ENCODE measurements around the gene CRHR2. TPM values are rescaled to one million over a fixed set of nuclear protein-coding genes. Genes with fewer than 3 reads are reported as not detected.

CRHR2 gene
- total RNA-seq = not detected in 2 replicates

DNA sequence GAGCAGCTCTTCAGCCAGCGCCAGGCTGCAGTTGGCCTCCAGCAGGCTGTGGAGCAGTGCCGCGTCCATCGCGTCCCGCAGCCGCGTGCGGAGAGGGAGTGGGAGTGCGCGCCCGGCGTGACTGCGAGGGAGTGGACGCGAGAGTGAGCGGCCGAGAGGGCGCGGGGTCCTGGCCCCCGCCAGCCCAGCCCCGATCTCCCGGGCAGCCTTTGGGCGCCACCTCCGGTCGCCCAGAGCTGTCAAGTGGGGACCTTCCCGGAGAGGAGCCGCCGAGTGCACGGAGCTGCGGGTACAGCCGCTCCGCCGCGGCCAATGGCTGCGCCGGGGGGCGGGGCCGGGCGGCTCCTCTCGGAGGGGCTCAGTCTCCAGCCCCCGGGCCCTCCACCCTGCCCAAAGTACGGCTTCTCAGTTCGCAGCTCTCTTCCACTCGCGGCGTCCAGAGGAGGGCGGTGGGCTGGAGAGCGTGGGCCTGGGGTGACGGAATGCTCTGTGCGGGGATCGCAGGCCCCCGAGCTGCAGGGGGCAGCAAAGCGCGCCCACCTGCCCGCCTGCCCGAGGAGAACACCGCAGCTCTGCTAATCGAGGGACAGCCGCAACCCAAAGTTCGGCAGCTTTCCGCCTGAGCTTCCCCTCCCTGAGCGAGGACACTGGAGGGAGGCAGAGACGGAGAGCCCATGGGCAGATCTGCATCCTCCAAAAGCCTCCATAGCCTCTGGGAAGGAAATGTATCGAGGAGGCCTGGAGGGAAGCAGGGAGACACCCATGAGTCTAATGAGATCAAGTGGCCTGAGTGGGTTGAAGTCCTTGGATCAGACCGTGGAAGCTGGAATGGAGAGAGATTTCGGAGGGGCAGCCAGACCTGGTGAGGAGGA, at the start of gene CRHR2:
Gene CRHR2, minus strand, starts transcription at position 245 of the 872 bp plus-strand sequence. Its CDS starts 176 bp downstream, at position 69.
- TF ChIP-seq, protein P1, sequence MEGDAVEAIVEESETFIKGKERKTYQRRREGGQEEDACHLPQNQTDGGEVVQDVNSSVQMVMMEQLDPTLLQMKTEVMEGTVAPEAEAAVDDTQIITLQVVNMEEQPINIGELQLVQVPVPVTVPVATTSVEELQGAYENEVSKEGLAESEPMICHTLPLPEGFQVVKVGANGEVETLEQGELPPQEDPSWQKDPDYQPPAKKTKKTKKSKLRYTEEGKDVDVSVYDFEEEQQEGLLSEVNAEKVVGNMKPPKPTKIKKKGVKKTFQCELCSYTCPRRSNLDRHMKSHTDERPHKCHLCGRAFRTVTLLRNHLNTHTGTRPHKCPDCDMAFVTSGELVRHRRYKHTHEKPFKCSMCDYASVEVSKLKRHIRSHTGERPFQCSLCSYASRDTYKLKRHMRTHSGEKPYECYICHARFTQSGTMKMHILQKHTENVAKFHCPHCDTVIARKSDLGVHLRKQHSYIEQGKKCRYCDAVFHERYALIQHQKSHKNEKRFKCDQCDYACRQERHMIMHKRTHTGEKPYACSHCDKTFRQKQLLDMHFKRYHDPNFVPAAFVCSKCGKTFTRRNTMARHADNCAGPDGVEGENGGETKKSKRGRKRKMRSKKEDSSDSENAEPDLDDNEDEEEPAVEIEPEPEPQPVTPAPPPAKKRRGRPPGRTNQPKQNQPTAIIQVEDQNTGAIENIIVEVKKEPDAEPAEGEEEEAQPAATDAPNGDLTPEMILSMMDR (conservative IDR thresholded peaks at IDR 0.05; ENCODE audit: low read depth, low read length) = no peak
- H3K4me3 ChIP-seq (ENCODE audit: low read depth, low read length) = peak within 1 kb of the TSS; percentile 11
- no peak for DNase-seq (ENCODE audit: low read depth)

DNA sequence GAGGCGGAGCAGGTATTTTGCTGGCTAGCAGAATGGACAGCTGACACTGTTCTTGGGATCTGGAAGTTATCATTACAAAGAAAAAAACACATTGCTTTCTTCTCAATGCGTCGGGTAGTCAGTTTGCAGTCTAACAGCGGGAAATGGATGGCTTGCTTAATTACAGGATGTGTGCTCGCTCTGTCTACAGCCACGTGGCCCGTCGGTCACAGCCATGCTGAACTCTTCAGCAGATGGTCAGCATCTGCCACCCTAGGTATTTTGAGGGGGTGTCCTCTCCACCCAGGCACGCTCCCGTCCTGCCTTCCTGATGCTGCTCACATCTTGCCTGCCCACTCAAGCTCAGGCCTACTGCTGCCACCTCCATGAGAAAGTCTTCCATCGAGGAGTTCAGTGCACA, 49.3 kb upstream of the CRHR2 start:
- no peak for DNase-seq (ENCODE audit: low read depth)
- H3K4me3 ChIP-seq (ENCODE audit: low read depth, low read length) = no peak overlapping the region
- TF ChIP-seq, protein P1 (conservative IDR thresholded peaks at IDR 0.05; ENCODE audit: low read depth, low read length) = no peak

DNA sequence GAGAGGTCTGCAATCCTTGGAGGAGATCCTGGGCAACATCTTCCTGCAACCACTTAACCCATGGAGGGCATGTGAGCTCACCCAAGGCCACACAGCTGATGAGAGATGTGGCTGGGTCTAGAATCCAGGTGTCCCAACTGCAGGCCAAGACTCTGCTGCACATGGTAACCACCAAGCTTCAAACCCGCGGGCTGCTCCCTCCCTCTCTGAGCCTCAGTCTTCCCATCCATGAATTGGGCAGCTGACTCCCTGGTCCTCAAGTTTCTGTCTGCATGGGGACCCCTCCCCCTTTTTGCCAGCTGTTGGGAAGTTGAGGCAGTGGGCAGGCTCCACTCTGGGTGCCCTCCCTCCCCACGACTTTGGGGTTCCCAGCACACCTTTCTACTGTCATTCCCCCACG, 48.7 kb upstream of the CRHR2 start:
- DNase-seq (ENCODE audit: low read depth) = no peak
- TF ChIP-seq, protein P1 (conservative IDR thresholded peaks at IDR 0.05; ENCODE audit: low read depth, low read length) = no peak
- H3K4me3 ChIP-seq (ENCODE audit: low read depth, low read length) = no peak overlapping the region

DNA sequence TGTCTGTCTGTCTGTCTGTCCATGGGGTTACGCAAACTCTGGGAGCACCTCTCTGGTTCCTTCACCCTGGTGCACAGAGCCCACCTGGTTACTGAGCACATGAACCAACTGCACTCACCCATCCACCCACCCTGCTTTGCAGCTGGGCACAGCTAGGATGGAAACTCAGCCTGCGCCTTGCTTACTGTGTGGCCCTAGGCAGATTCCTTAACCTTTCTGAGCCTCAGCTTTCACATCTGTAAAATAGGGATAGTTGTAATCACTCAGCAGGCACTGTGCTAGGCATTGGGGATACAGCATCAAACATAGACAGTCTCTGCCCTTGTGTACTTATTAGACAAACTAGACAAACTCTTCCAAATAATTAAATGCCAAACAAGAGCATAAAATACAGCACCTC, 47.8 kb upstream of the CRHR2 start:
- TF ChIP-seq, protein P1 (conservative IDR thresholded peaks at IDR 0.05; ENCODE audit: low read depth, low read length) = no peak
- H3K4me3 ChIP-seq (ENCODE audit: low read depth, low read length) = no peak overlapping the region
- DNase-seq (ENCODE audit: low read depth) = no peak

DNA sequence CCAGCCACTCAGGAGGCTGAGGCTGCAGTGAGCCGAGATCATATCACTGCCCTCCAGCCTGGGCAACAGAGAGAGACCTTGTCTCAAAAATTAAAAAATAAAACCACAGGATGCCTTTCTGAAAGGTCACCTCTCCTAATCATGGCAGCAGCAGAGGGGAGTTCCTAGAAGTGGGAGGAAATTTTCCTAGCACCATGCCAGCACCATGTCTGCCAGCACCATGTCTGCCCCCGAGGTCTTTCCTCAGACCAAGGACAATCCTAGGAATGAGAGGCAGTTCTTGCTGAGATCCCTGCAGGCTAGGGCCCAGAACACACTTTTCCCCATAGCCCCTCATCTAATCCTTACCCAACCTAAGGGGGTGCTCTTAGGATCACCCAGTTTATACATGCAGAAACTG, 47.4 kb upstream of the CRHR2 start:
- TF ChIP-seq, protein P1 (conservative IDR thresholded peaks at IDR 0.05; ENCODE audit: low read depth, low read length) = no peak
- no peak for DNase-seq (ENCODE audit: low read depth)
- no peak overlapping the region for H3K4me3 ChIP-seq (ENCODE audit: low read depth, low read length)

DNA sequence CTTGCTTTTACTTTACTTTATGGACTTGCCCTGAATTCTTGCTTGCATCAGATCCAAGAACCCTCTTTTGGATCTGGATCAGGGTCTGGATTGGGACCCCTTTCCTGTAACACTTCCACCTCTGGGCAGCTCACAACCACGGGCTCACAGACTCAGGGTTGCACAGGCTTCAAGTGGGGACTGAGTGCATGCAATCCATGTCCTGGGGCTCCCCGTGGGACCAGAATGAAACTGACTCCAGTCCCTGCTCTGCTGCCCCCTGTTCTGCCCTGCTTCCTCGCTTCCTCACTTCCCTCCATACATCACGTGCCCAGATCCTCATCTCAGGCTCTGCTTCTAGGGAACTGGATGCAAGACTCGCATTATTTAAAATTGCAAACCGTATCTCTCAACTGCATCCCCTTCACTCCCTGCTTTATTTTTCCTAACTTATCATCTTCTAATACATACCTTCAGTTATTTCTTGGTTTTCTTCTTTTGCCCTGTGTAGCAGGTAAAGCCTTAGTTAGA, 46.4 kb upstream of the CRHR2 start:
- TF ChIP-seq, protein P1 (conservative IDR thresholded peaks at IDR 0.05; ENCODE audit: low read depth, low read length) = no peak
- no peak overlapping the region for H3K4me3 ChIP-seq (ENCODE audit: low read depth, low read length)
- no peak for DNase-seq (ENCODE audit: low read depth)
